Neural cell (in vitro differentiated cells): ENCODE results near the gene JAK3.

Experiments used
- EZH2 ChIP-seq: fragments of 200-600, 300-800 bp; shearing (Covaris generic), sonication (generic); IDR thresholded peaks from 2 replicates; pipeline ENCODE4 v1.6.1; 2014; ENCODE audit warnings: antibody characterized with exemption, low read length, borderline replicate concordance, mild to moderate bottlenecking; ENCODE audit not compliant: insufficient read depth, poor library complexity, severe bottlenecking
- MXI1 ChIP-seq: fragments of 450-650 bp; conservative IDR thresholded peaks from 2 replicates; pipeline ENCODE4 v1.6.1; 2014; ENCODE audit warnings: antibody characterized with exemption, mild to moderate bottlenecking; ENCODE audit not compliant: poor library complexity, severe bottlenecking
- RAD21 ChIP-seq: fragments of 450-650 bp; conservative IDR thresholded peaks from 2 replicates; pipeline ENCODE4 v1.6.1; 2014; ENCODE audit warnings: antibody characterized with exemption, mild to moderate bottlenecking, moderate library complexity

DNA sequence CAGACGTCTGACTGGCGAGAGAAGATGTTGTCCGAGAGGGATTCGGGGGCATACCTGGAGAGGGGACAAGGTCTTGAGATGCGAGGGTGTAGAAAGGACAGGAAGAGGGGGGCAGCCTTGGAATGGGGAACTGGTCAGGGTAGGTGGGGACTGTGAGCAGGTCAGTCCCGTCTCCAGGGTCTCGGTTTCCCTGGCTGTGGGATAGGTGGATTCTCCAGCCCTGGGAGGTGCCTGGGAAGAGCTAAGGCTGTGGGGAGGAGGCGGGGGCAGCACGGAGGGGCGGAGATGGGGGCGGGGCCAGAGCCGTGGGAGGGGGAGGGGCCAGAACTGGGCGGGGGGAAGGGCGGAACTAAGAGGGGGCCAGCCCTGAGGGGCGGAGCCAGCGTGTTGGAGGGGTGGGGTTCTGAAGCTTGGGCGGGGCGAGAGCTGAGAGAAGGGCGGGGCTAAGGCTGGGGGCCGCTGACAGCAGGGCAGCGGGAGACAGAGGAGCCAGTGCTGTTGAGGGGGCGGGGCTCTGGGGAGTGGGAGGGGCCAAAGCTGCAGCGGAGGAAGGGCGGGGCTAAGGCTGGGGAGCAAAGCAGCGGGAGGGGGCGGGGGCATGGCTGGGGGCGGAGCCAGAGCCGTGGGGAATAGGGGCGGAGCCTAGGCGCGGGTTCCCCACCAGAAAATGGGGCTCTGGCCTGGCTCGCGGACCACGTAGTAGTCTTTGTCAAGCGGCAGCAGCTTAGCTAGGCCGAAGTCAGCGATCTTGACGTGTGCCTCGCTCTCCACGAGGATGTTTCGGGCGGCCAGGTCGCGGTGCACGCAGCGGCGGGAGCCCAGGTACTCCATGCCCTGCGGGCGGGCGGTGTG is 17.0 kb downstream of the JAK3 start:
- no peak for TF ChIP-seq MXI1
- no peak for TF ChIP-seq EZH2
- no peak for TF ChIP-seq RAD21
